SH-SY5Y (cell line): Measurements from ENCODE around the gene ITPRIP.

Experiments
- GATA2 ChIP-seq: IDR thresholded peaks from 2 replicates; pipeline ENCODE4 v1.6.1; 2011; ENCODE audit warnings: mild to moderate bottlenecking, low read depth, low read length
- GATA3 ChIP-seq: IDR thresholded peaks from 2 replicates; pipeline ENCODE4 v1.6.1; 2011; ENCODE audit warnings: low read depth, mild to moderate bottlenecking, low read length, moderate library complexity

ITPRIP gene

GRCh38 chr10:104273899-104274575 lies 64.2 kb downstream of the ITPRIP start:
- TF ChIP-seq GATA2 = no peak
- no peak for TF ChIP-seq GATA3

GRCh38 chr10:104273286-104273685 lies 65.0 kb downstream of the ITPRIP start:
- TF ChIP-seq GATA2 (no peak), GATA3 (no peak)

GRCh38 chr10:104268713-104269645 lies 69.3 kb downstream of the ITPRIP start, which contains the start of gene GSTO2:
TSS of gene GSTO2 (plus strand) at chr10:104269184. CDS start at chr10:104274916, 5,732 bp downstream.
- TF ChIP-seq GATA2 (no peak), GATA3 (no peak)

- TF ChIP-seq GATA3 (no peak), GATA2 (no peak)
These were observed 69.9 kb downstream of the ITPRIP start for GRCh38 chr10:104268405-104268712.

- TF ChIP-seq GATA2 (no peak), GATA3 (no peak)
These were observed 70.4 kb downstream of the ITPRIP start for GRCh38 chr10:104267721-104268404.

GRCh38 chr10:104264783-104265182 lies 73.5 kb downstream of the ITPRIP start:
- no peak for TF ChIP-seq GATA3
- TF ChIP-seq GATA2 = no peak

GRCh38 chr10:104262055-104262454 lies 76.2 kb downstream of the ITPRIP start:
- TF ChIP-seq GATA3 (no peak), GATA2 (no peak)

- TF ChIP-seq GATA3 (no peak), GATA2 (no peak)
These were observed 77.5 kb downstream of the ITPRIP start for GRCh38 chr10:104260775-104261115.

- TF ChIP-seq GATA2 (no peak), GATA3 (no peak)
These were observed 78.1 kb downstream of the ITPRIP start for GRCh38 chr10:104259999-104260774.
